ENCODE results near the gene RNF213.
"Not testable (repeated sequence)": the region's sequence is repeated elsewhere in the genome, so short reads cannot be mapped to it uniquely, and the experiment has no call there.

The RNF213 gene

DNA sequence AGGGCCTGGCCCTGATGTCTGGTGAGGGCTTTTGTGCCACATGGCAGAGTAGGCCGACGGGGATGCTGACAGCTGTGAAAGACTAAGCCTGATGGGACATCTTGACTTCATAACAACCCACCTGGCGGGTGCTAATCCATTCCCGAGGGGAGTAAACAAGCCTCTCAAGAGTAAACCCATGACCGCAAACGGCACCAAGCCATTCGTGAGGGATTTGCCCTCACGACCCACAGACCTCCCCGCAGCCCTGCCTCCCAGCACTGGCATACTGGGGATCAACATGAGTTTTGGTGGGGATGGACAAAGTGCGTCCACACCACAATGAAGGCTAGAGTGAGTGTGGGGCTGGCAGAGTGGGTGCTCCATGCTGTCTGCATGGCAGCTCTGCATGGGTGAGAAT is 11.7 kb downstream of the RNF213 start:
- ATAC-seq (replicated peaks) (no peak), DNase-seq (no peak)
- H3K36me3 Mint-ChIP-seq (ENCODE audit: insufficient read depth): peaks cover 60% of the 10 kb centered on the region
- H3K4me3 Mint-ChIP-seq: peak overlapping the region; percentile 18 to 77
- H3K27ac Mint-ChIP-seq: peak overlapping the region in 1 of 2 donors; percentile 83
- peaks cover 32 to 33% of the 10 kb centered on the region in 2 donors for H3K4me1 Mint-ChIP-seq (ENCODE audit: low read depth in 2 of 2)
- H3K27me3 Mint-ChIP-seq: no peaks in the 10 kb centered on the region
- no peaks in the 10 kb centered on the region for H3K9me3 Mint-ChIP-seq

DNA sequence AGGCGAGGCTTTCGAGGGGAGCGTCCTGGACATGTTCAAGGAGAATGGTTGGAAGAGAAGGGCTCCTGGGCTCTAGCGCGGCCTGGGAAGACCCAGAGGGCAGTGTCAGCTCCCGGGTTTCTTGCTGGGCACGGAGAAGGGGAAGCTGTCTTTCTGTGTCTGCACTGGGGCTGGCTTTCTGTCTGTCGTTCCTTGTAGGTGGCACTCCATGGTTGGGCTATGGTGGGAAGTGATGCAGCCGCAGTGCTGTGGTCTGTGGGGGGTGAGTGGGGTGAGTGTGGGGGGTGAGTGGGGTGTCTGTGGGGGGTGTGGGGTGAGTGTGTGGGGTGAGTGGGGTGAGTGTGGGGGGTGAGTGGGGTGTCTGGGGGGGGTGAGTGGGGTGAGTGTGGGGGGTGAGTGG is 13.7 kb downstream of the RNF213 start:
- Mint-ChIP-seq H3K27me3 (no peaks in the 10 kb centered on the region), H3K36me3 (ENCODE audit: insufficient read depth) (peaks cover 77% of the 10 kb centered on the region), H3K4me3 (peak overlapping the region; percentile 77 to 80), H3K9me3 (no peaks in the 10 kb centered on the region), H3K27ac (peak overlapping the region; percentile 83 to 95), H3K4me1 (ENCODE audit: low read depth in 2 of 2) (peaks cover 39 to 48% of the 10 kb centered on the region in 2 donors)
- DNase-seq (peak in 2 of 3 experiments; percentile 31 to 34), ATAC-seq (replicated peaks) (peak; percentile 75)

DNA sequence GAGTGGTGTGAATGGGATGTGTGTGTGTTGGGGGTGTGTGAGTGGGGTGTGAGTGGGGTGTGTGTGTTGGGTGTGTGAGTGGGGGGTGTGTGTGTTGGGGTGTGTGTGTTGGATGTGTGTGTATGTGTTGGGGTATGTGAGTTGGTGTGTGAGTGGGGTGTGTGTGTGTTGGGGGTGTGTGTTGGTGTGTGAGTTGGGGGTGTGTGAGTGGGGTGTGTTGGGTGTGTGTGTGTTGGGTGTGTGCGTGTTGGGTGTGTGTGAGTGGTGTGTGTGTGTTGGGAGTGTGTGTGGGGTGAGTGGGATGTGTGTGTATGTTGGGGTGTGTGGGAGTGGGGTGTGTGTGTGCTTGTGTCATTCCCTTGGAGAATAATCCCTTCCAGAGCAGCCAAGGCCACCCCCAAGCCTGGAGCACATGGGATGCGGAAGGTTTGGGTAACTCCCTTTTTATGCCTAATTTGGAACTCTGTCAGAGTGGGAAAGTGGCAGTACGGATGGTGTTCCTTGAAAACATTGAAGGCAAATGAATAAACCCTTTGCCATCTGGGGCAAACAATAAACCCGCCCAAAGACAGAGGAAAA is 14.3 kb downstream of the RNF213 start:
- peak overlapping the region in 1 of 2 donors; percentile 95 for H3K27ac Mint-ChIP-seq
- no peaks in the 10 kb centered on the region for H3K9me3 Mint-ChIP-seq
- peaks cover 43 to 54% of the 10 kb centered on the region in 2 donors for H3K4me1 Mint-ChIP-seq (ENCODE audit: low read depth in 2 of 2)
- ATAC-seq (replicated peaks) (no peak), DNase-seq (no peak)
- no peak overlapping the region for H3K4me3 Mint-ChIP-seq
- H3K27me3 Mint-ChIP-seq: no peaks in the 10 kb centered on the region
- peaks cover 83% of the 10 kb centered on the region for H3K36me3 Mint-ChIP-seq (ENCODE audit: insufficient read depth)

DNA sequence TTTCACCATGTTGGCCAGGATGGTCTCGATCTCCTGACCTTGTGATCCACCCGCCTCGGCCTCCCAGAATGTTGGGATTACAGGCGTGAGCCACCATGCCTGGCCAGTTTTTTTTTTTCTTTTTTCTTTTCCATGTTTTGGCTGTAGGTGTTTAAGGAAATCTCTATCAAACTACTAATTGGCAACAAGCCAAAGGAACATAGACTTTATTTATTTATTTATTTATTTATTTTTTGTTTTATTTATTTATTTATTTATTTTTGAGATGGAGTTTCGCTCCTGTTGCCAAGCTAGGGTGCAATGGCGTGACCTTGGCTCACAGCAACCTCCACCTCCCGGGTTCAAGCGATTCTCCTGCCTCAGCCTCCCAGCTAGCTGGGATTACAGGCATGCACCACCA is 15.2 kb downstream of the RNF213 start:
- Mint-ChIP-seq H3K36me3 (ENCODE audit: insufficient read depth) (peaks cover 88% of the 10 kb centered on the region), H3K27ac (peak overlapping the region in 1 of 2 donors; percentile 95), H3K4me1 (ENCODE audit: low read depth in 2 of 2) (peaks cover 43 to 49% of the 10 kb centered on the region in 2 donors)
- ATAC-seq (replicated peaks); H3K9me3 Mint-ChIP-seq; DNase-seq; H3K4me3 Mint-ChIP-seq; H3K27me3 Mint-ChIP-seq: not testable (repeated sequence)

DNA sequence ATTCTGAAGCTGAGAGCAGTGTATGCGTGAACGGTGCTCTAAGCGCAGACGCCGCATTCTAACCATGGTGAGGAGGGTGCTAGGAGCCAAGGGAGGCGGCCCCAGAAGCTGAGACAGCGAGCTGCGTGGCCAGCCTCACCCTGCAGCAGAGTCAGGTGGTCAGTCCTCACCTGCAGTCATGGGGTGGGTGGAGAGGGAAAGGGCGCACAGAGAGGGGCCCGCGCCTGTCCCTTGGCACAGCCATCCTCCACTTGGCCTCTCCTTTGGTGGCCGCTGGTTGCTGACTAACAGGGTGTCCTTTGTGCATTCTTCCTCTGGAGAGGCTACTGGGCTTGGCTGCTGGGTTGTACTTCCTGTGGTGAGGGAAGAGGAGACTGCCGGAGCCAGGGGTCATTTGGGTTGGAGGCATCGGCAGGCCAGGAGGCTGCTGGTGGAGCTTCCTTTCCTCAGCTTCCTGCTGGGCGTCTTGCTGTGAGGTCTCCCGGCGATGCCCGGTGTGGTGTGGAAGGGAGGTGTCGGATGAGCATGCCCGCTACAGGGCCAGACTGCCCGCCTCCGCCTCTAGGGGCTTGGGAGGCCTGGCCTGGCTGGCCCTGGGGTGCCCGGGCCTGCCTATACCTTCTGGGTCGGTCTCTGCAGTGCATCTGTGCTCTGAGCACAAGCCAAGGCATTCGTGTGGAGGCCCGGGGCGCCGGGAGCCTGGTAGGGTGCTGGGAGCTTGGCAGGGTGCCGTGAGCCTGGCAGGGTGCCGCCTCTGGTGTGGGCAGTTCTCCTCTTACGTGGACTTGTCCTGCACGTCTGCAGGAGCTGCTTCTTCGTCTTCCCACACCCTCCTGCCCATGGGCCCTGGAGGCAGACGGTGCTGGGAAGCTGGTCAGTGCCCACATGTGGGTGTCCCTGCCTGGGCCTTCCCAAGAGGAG is 17.4 kb downstream of the RNF213 start:
- H3K27me3 Mint-ChIP-seq: no peaks in the 10 kb centered on the region
- H3K4me3 Mint-ChIP-seq: peak overlapping the region in 1 of 2 donors; percentile 17
- H3K27ac Mint-ChIP-seq: peak overlapping the region; percentile 45 to 86
- peaks cover 38 to 44% of the 10 kb centered on the region in 2 donors for H3K4me1 Mint-ChIP-seq (ENCODE audit: low read depth in 2 of 2)
- no peaks in the 10 kb centered on the region for H3K9me3 Mint-ChIP-seq
- ATAC-seq (replicated peaks) (no peak), DNase-seq (no peak)
- H3K36me3 Mint-ChIP-seq (ENCODE audit: insufficient read depth): peaks cover 91% of the 10 kb centered on the region

DNA sequence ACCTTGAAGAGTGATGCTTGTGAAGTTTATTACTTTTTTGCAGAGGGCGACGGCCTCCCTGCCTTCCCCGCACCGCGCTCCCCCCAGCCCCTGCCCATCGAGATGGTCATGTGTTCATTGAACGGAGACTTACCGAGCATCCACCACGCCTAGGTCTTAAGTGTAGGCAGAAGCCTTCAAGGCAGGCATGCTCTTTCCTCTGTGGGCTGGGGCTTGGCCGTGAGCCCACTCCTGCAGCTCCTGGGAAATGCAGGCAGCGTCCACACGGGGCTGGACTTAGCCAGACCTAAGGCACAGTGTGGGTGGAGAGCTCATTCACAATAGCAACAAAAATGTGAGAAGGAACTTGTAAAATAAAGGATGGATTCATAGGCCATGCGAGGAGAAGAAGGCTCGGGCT is 19.2 kb downstream of the RNF213 start:
- no peak for DNase-seq
- Mint-ChIP-seq H3K27ac (peak overlapping the region in 1 of 2 donors; percentile 86), H3K36me3 (ENCODE audit: insufficient read depth) (peaks cover 85% of the 10 kb centered on the region), H3K27me3 (no peaks in the 10 kb centered on the region), H3K4me1 (ENCODE audit: low read depth in 2 of 2) (peaks cover 31 to 42% of the 10 kb centered on the region in 2 donors), H3K4me3 (no peak overlapping the region), H3K9me3 (no peaks in the 10 kb centered on the region)
- ATAC-seq (replicated peaks): no peak

DNA sequence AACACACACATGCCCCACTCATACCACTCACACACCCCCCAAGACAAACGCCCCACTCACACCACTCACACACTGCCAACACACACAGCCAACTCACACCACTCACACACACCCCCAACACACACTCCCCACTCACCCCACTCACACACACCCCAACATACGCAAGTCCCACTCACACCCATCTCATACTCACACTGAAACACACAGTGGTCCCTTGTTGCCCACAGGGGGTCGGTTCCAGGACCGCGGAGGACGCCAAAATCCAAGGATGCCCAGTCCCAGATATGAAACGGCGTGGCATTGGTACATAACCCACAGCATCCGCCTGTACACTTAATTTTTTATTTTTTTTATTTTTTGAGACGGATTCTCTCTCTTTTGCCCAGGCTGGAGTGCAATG is 20.9 kb downstream of the RNF213 start:
- DNase-seq (no peak), ATAC-seq (replicated peaks) (no peak)
- no peak overlapping the region for H3K4me3 Mint-ChIP-seq
- no peaks in the 10 kb centered on the region for H3K27me3 Mint-ChIP-seq
- H3K9me3 Mint-ChIP-seq: no peaks in the 10 kb centered on the region
- H3K4me1 Mint-ChIP-seq (ENCODE audit: low read depth in 2 of 2): peaks cover 24 to 42% of the 10 kb centered on the region in 2 donors
- peak overlapping the region; percentile 56 to 86 for H3K27ac Mint-ChIP-seq
- peaks cover 71% of the 10 kb centered on the region for H3K36me3 Mint-ChIP-seq (ENCODE audit: insufficient read depth)

DNA sequence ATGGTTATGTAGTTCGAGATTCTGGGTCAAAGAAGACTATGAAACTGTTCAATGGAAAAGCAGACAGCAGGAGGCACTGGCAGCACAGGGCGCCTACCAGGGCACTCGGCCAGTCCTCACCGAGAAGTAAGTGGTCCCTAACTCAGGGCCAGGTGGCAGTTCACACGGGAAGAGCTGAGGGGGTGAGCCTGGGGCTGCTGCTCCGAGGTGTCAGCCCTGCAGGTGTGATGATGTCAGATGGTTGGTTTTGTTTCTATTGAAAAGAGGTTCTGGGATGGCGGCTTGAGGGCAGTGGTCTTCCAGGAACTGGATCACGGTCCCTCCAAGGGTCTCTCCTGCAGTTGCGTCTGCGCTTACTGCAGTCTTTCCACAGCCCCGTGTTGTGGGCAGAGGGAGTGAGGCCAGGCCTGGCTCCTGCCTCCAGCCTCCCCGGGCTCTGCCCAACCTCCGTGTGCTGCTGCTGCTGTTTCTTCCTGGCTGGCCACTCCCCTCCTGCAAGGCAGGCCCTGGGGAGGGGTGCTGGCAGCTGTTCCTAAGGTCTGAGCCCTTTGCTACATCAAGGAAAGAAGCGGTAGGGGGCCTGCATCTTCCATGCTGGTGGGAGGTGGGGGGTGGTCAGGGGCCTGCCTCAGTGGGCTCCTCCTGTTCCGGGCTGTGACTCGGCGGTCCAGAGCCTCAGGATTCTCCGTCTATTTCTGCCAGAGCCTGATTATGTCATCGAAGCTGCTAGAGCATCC is 22.6 kb downstream of the RNF213 start:
- Mint-ChIP-seq H3K4me1 (ENCODE audit: low read depth in 2 of 2) (peaks cover 13 to 31% of the 10 kb centered on the region in 2 donors), H3K27ac (peak overlapping the region in 1 of 2 donors; percentile 71), H3K36me3 (ENCODE audit: insufficient read depth) (peaks cover 65% of the 10 kb centered on the region), H3K9me3 (no peaks in the 10 kb centered on the region), H3K27me3 (no peaks in the 10 kb centered on the region), H3K4me3 (no peak overlapping the region)
- DNase-seq (no peak), ATAC-seq (replicated peaks) (no peak)

DNA sequence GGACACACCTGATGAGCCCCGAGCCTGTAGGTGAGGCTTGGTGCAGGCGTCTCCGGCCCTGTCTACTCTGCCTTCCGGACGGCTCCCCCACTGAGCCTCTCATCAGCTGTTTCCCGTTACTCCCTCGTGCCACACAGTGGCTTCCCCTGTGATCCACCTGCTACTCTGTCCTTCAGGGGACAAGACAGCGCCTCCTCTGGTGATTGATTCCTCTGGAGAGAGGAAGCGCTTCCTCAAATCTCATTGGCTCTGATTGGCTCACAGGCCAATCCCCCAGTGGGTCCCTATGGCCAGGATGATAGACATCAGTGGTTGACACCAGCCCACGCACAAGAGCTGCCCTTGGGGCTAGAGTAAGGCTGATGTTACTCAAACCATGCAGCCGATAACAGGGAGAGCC is 24.0 kb downstream of the RNF213 start:
- Mint-ChIP-seq H3K27me3 (no peaks in the 10 kb centered on the region), H3K9me3 (no peaks in the 10 kb centered on the region), H3K27ac (peak overlapping the region; percentile 10 to 84), H3K4me1 (ENCODE audit: low read depth in 2 of 2) (peaks cover 5 to 22% of the 10 kb centered on the region in 2 donors), H3K4me3 (peak overlapping the region in 1 of 2 donors; percentile 13), H3K36me3 (ENCODE audit: insufficient read depth) (peaks cover 67% of the 10 kb centered on the region)
- no peak for DNase-seq
- peak; percentile 31 for ATAC-seq (replicated peaks)

DNA sequence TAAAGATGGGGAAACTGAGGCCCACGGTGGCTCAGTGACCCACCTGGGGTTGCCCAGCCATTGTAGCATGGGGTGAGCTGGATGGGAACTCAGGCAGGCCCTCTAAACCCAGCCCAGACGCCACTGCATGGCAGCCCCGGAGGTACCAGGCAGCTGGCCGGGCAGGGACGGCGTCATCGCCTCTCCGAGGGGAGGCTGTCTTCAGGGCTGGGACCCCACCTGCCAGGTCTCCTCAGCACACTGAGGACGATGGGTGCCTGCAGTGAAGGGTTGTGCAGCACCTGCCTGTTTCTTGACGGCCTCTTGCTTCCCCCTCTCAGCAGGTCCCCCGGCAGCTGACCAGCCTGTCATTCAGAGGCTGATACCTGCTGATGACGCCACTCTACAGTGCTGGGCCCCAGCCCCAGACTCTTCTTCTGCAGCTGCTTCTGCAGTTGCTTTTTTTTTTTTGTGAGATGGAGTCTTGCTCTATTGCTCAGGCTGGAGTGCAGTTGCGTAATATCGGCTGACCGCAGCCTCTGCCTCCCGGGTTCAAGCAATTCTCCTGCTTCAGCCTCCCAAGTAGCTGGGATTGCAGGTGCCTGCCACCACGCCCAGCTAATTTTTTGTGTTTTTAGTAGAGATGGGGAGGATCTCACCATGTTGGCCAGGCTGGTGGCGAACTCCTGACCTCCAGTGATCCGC is 24.7 kb downstream of the RNF213 start:
- no peak for DNase-seq
- Mint-ChIP-seq H3K4me3 (no peak overlapping the region), H3K4me1 (ENCODE audit: low read depth in 2 of 2) (peaks cover 4 to 17% of the 10 kb centered on the region in 2 donors), H3K27me3 (no peaks in the 10 kb centered on the region), H3K36me3 (ENCODE audit: insufficient read depth) (peaks cover 67% of the 10 kb centered on the region), H3K9me3 (no peaks in the 10 kb centered on the region), H3K27ac (peak overlapping the region; percentile 76 to 84)
- ATAC-seq (replicated peaks): no peak

DNA sequence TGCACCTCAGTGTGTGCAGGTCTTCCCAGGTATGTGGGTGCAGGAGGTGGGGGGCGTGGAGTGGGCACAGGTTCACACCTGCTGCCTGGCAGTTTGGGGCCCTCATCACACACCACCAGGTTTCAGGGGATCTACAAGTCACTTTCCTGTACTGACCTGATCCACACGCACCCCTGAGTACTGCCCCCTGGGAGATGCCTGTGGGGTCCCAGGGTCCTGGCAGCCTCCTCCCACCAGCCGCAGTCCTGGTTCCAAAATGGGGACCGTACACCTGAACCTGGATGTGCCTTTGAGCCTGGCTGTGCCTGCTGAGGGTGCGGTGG is 25.9 kb downstream of the RNF213 start:
- Mint-ChIP-seq H3K27ac (peak overlapping the region; percentile 62 to 76), H3K36me3 (ENCODE audit: insufficient read depth) (peaks cover 69% of the 10 kb centered on the region), H3K9me3 (no peaks in the 10 kb centered on the region), H3K4me3 (no peak overlapping the region), H3K27me3 (no peaks in the 10 kb centered on the region), H3K4me1 (ENCODE audit: low read depth in 2 of 2) (peaks cover 4 to 16% of the 10 kb centered on the region in 2 donors)
- ATAC-seq (replicated peaks): no peak
- DNase-seq: no peak

DNA sequence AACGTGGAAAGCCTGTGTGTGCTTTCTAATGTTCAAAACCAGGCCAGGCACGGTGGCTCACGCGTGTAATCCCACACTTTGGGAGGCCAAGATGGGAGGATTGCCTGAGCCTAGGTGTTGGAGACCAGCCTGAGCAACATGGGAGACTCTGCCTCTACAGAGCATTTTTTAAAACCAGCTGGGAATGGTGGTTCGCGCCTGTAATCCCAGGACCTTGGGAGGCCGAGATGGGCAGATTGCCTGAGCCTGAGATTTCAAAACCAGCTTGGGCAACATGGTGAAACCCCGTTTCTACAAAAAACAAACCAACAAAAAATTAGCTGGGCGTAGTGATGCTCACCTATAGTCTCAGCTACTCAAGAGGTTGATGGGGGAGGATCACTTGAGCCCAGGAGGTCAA is 26.4 kb downstream of the RNF213 start:
- H3K9me3 Mint-ChIP-seq: no peaks in the 10 kb centered on the region
- ATAC-seq (replicated peaks) (no peak), DNase-seq (no peak)
- no peaks in the 10 kb centered on the region for H3K27me3 Mint-ChIP-seq
- no peak overlapping the region for H3K4me3 Mint-ChIP-seq
- peaks cover 4 to 18% of the 10 kb centered on the region in 2 donors for H3K4me1 Mint-ChIP-seq (ENCODE audit: low read depth in 2 of 2)
- H3K27ac Mint-ChIP-seq: peak overlapping the region in 1 of 2 donors; percentile 62
- H3K36me3 Mint-ChIP-seq (ENCODE audit: insufficient read depth): peaks cover 69% of the 10 kb centered on the region

Data from effector memory CD8-positive, alpha-beta T cell (primary cell).